22Rv1 (cell line): ENCODE measurements around the gene SLF1.

ENCODE experiments used
- CTCF ChIP-seq: fragments of 450-650 bp; IDR thresholded peaks from 2 replicates; pipeline ENCODE4 v1.5.1; 2017; ENCODE audit warnings: mild to moderate bottlenecking
- ZFX ChIP-seq: fragments of 450-650 bp; IDR thresholded peaks from 2 replicates; pipeline ENCODE4 v1.6.1; 2017; ENCODE audit warnings: antibody characterized with exemption, borderline replicate concordance

DNA sequence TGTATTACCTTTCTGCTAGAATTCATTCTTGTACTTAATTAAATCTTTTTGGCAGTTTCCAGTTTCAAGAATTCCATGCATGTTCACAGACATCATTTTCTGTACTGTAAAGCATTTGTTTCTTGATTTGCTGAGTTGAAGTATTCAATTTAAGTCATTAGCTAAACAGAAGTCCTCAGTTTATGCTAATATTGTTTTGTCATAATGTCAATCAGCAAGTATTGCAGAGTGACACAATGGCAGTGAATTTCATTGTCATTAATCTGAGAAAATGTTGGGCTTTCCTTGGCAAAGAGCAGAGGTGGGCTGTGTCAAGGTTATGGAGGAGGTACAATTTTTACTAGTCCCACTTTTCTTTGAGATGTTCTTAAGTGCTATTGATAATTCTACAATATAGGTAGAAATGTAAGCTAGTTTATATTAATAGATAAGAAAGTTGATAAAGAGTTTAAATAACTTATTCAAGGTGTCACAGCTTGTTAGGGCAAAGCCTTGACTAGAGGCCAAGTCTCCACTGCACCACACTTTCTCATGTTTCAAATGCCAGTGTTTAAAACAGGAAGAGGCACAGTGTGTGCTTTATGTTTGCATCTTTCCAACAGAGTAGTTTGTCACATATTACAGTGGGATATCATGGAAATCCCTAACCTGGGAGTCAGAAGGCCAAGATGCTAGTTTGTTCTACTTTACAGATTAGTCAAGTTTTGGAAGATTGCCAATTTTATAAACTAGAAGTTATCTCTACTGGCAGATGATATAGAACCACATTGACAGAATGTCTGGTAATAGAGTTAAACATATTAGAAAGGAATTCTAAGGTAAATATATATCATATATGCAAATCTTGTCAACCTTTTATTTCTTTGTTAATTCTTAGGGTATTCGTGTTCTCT is 56.3 kb downstream of the SLF1 start:
- TF ChIP-seq CTCF (no peak), ZFX (no peak)
